GM12864 (cell line): ENCODE results near the gene RUNX2.

Experiments used
- DNase-seq: peaks from one replicate; pipeline ENCODE4 v3.0.0-alpha.2; 2011; ENCODE audit warnings: low read depth
- H3K4me3 ChIP-seq: 2 replicates; pipeline ENCODE4 v1.5.1; 2011; ENCODE audit warnings: mild to moderate bottlenecking, low read depth, low read length, control low read depth
- CTCF ChIP-seq: IDR thresholded peaks from 2 replicates; pipeline ENCODE4 v1.5.1; 2011; ENCODE audit warnings: low read depth, mild to moderate bottlenecking, moderate library complexity, low read length, control low read depth, inconsistent platforms; ENCODE audit errors: missing control alignments

The RUNX2 gene

GRCh38 chr6:45645302-45645701 is 317.2 kb downstream of the RUNX2 start:
- H3K4me3 ChIP-seq = no peak overlapping the region
- no peak for TF ChIP-seq CTCF
- DNase-seq = no peak

GRCh38 chr6:45647341-45648261 is 319.5 kb downstream of the RUNX2 start:
- DNase-seq = no peak
- no peak overlapping the region for H3K4me3 ChIP-seq
- TF ChIP-seq CTCF = no peak

- no peak for DNase-seq
- H3K4me3 ChIP-seq = no peak overlapping the region
- TF ChIP-seq CTCF = no peak
Observed at GRCh38 chr6:45648262-45648620, 320.1 kb downstream of the RUNX2 start.

GRCh38 chr6:45650524-45651135 is 322.5 kb downstream of the RUNX2 start:
- no peak for DNase-seq
- H3K4me3 ChIP-seq = no peak overlapping the region
- no peak for TF ChIP-seq CTCF

- no peak for TF ChIP-seq CTCF
- DNase-seq = no peak
- no peak overlapping the region for H3K4me3 ChIP-seq
Observed at GRCh38 chr6:45651301-45651700, 323.2 kb downstream of the RUNX2 start.

- no peak for DNase-seq
- no peak overlapping the region for H3K4me3 ChIP-seq
- no peak for TF ChIP-seq CTCF
Observed at GRCh38 chr6:45652416-45652815, 324.3 kb downstream of the RUNX2 start.
